ENCODE results near the gene SH3YL1. TPM values are rescaled to one million over a fixed set of nuclear protein-coding genes. Genes with fewer than 3 reads are reported as not detected.
A peak's percentile ranks its signal among the peaks of the same experiment; 100 is the strongest.

SH3YL1 gene
- total RNA-seq, 2 donors from 2014 or later, result 28.6 to 40.6 TPM

DNA sequence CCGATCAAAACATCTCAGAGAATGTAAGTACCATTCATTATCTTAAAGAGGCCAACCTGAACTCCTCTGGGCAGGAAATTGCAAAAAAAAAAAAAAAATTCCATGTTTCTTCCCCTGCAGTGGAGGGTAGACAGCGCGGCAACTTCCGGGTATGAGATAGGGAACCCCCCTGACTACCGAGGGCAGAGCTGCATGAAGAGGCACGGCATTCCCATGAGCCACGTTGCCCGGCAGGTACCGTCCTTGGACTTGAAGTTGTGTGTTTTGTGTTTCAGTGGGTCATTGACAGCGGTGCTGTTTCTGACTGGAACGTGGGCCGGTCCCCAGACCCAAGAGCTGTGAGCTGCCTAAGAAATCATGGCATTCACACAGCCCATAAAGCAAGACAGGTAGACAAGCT, 8.1 kb upstream of the SH3YL1 start:
- ATAC-seq (ENCODE audit: insufficient number of reproducible peaks, low FRiP score, low read depth) (no peak), DNase-seq (ENCODE audit: low spot score) (no peak)
- Histone ChIP-seq H3K27me3 (replicated peaks; ENCODE audit: insufficient read depth) (no peaks in the 10 kb centered on the region), H3K4me1 (ENCODE audit: control insufficient read depth in 1 of 2, low read depth in 2 of 2) (peaks cover 2 to 4% of the 10 kb centered on the region in 2 donors), H3K9me3 (no peaks in the 10 kb centered on the region), H3K27ac (no peak overlapping the region), H3K36me3 (peaks cover 6% of the 10 kb centered on the region), H3K4me3 (no peak overlapping the region)
- TF ChIP-seq, protein P1, sequence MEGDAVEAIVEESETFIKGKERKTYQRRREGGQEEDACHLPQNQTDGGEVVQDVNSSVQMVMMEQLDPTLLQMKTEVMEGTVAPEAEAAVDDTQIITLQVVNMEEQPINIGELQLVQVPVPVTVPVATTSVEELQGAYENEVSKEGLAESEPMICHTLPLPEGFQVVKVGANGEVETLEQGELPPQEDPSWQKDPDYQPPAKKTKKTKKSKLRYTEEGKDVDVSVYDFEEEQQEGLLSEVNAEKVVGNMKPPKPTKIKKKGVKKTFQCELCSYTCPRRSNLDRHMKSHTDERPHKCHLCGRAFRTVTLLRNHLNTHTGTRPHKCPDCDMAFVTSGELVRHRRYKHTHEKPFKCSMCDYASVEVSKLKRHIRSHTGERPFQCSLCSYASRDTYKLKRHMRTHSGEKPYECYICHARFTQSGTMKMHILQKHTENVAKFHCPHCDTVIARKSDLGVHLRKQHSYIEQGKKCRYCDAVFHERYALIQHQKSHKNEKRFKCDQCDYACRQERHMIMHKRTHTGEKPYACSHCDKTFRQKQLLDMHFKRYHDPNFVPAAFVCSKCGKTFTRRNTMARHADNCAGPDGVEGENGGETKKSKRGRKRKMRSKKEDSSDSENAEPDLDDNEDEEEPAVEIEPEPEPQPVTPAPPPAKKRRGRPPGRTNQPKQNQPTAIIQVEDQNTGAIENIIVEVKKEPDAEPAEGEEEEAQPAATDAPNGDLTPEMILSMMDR (IDR thresholded peaks at IDR 0.05), result no peak

DNA sequence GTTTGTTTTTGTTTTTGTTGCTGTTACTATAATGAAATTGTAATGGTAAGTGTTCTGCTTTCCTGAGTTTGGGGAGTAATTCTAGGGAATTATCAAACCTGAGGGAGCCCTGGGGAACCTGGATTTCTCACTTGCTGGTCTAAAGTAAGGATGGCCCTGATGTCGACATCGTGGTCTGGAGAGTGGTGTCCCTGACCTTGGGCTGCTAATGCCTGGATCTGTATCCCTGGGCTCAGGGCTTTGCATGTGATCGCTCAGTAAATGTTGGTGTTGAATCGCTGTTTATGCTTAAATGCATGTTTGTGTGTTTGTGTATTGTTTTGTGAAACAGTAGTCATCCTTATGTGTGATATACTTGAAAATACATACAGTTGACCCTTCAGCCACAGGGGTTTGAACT, 7.0 kb upstream of the SH3YL1 start:
- peaks cover 8 to 11% of the 10 kb centered on the region in 2 donors for H3K4me1 ChIP-seq (ENCODE audit: control insufficient read depth in 1 of 2, low read depth in 2 of 2)
- H3K27me3 ChIP-seq (replicated peaks; ENCODE audit: insufficient read depth), result no peaks in the 10 kb centered on the region
- TF ChIP-seq, protein P1 (IDR thresholded peaks at IDR 0.05), result no peak
- no peak for ATAC-seq (ENCODE audit: insufficient number of reproducible peaks, low FRiP score, low read depth)
- H3K9me3 ChIP-seq, result no peaks in the 10 kb centered on the region
- peaks cover 6% of the 10 kb centered on the region for H3K36me3 ChIP-seq
- no peak overlapping the region for H3K27ac ChIP-seq
- H3K4me3 ChIP-seq, result no peak overlapping the region
- no peak for DNase-seq (ENCODE audit: low spot score)

DNA sequence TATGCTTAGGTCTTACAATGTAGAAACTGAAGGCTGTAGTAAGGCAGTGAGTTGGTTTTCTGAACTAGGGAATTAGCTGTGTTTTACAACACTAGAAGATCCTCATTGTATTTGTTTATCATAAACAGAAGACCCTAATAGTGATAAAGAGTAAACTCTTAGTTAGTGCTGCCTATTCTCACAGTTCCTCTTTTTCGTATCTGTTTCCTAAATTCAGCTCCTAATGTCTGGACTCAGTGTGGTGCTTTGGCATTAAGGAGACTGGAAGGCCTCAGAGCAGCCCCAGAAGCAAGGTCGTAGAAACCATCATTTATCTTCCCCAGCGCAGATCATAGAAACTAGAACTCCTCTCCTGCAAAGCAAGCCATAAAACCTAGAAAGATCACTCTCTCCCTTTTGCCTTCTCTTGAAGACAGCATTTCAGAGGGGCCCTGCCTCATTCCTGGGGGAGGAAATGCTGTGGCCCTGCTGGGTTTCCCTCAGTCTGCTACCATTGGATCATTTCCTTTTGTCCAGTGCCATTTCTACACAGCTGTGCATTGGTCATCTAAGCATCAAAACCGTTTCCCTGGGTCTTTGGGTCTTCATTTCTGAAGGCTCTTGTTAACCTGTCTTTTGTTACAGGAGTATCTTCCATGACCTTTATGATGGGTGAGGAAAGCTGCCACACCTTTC, 5.7 kb upstream of the SH3YL1 start:
- ATAC-seq (ENCODE audit: insufficient number of reproducible peaks, low FRiP score, low read depth) (no peak), DNase-seq (ENCODE audit: low spot score) (no peak)
- Histone ChIP-seq H3K36me3 (peaks cover 4% of the 10 kb centered on the region), H3K4me3 (no peak overlapping the region), H3K4me1 (ENCODE audit: control insufficient read depth in 1 of 2, low read depth in 2 of 2) (peaks cover 12 to 17% of the 10 kb centered on the region in 2 donors), H3K27ac (no peak overlapping the region), H3K27me3 (replicated peaks; ENCODE audit: insufficient read depth) (no peaks in the 10 kb centered on the region), H3K9me3 (no peaks in the 10 kb centered on the region)
- TF ChIP-seq, protein P1 (IDR thresholded peaks at IDR 0.05), result no peak

- TF ChIP-seq, protein P1 (IDR thresholded peaks at IDR 0.05), result no peak
- DNase-seq (ENCODE audit: low spot score), result no peak
- Histone ChIP-seq H3K4me1 (ENCODE audit: control insufficient read depth in 1 of 2, low read depth in 2 of 2) (peaks cover 12 to 26% of the 10 kb centered on the region in 2 donors), H3K36me3 (peaks cover 3% of the 10 kb centered on the region), H3K27ac (no peak overlapping the region), H3K27me3 (replicated peaks; ENCODE audit: insufficient read depth) (no peaks in the 10 kb centered on the region), H3K9me3 (no peaks in the 10 kb centered on the region), H3K4me3 (no peak overlapping the region)
- no peak for ATAC-seq (ENCODE audit: insufficient number of reproducible peaks, low FRiP score, low read depth)
Measured at GRCh38 chr2:268323-268722, 4.5 kb upstream of the SH3YL1 start.

GRCh38 chr2:264493-265468, 949 bp upstream of the SH3YL1 start, which contains the start of gene ACP1:
TSS of gene ACP1 (plus strand) at chr2:264947. CDS start at chr2:264965, 18 bp downstream.
- Histone ChIP-seq H3K4me1 (ENCODE audit: control insufficient read depth in 1 of 2, low read depth in 2 of 2) (peaks cover 12 to 27% of the 10 kb centered on the region in 2 donors), H3K36me3 (no peaks in the 10 kb centered on the region), H3K27ac (peak within 1 kb of the TSS; percentile 59 to 70), H3K4me3 (peak within 1 kb of the TSS; percentile 85), H3K27me3 (replicated peaks; ENCODE audit: insufficient read depth) (no peaks in the 10 kb centered on the region), H3K9me3 (no peaks in the 10 kb centered on the region)
- ATAC-seq (ENCODE audit: insufficient number of reproducible peaks, low FRiP score, low read depth) (peak; percentile 92), DNase-seq (ENCODE audit: low spot score) (peak; percentile 72)
- TF ChIP-seq, protein P1 (IDR thresholded peaks at IDR 0.05), result no peak

Data from thoracic aorta (tissue), 2 donors.